NCI-H345 treated with DMSO at 0.1 percent for 48 hours (cell line): ENCODE measurements around the gene KCNQ1.

Experiments used
- DNase-seq: peaks from one replicate; lab custom pipeline; 2025; ENCODE audit not compliant: unreplicated experiment; lab: John Stamatoyannopoulos, UW

Gene KCNQ1

GRCh38 chr11:2739531-2740274, 294.9 kb downstream of the KCNQ1 start:
- DNase-seq: no peak

GRCh38 chr11:2740275-2740940, 295.6 kb downstream of the KCNQ1 start:
- no peak for DNase-seq

- no peak for DNase-seq
Observed at GRCh38 chr11:2741006-2741376, 296.2 kb downstream of the KCNQ1 start.

- DNase-seq: no peak
Observed at GRCh38 chr11:2741377-2742131, 296.7 kb downstream of the KCNQ1 start.

- no peak for DNase-seq
Observed at GRCh38 chr11:2742201-2742600, 297.4 kb downstream of the KCNQ1 start.

- no peak for DNase-seq
Observed at GRCh38 chr11:2742611-2743426, 298.0 kb downstream of the KCNQ1 start.

- no peak for DNase-seq
Observed at GRCh38 chr11:2743427-2744110, 298.8 kb downstream of the KCNQ1 start.

- DNase-seq: no peak
Observed at GRCh38 chr11:2744166-2744565, 299.4 kb downstream of the KCNQ1 start.

GRCh38 chr11:2745511-2745910, 300.7 kb downstream of the KCNQ1 start:
- DNase-seq: no peak

GRCh38 chr11:2746401-2747247, 301.8 kb downstream of the KCNQ1 start:
- no peak for DNase-seq

- DNase-seq: no peak
Observed at GRCh38 chr11:2747248-2748027, 302.6 kb downstream of the KCNQ1 start.

- DNase-seq: no peak
Observed at GRCh38 chr11:2748061-2748813, 303.4 kb downstream of the KCNQ1 start.

GRCh38 chr11:2748814-2749554, 304.2 kb downstream of the KCNQ1 start:
- DNase-seq: no peak

GRCh38 chr11:2750101-2750681, 305.4 kb downstream of the KCNQ1 start:
- no peak for DNase-seq

- DNase-seq: peak; percentile 56
Observed at GRCh38 chr11:2750682-2751522, 306.1 kb downstream of the KCNQ1 start.

GRCh38 chr11:2751523-2752203, 306.9 kb downstream of the KCNQ1 start:
- DNase-seq: no peak
